Uterus (tissue), 2 donors: ENCODE measurements around the gene CTCF.

Experiments used
- POLR2A ChIP-seq, 2 donors: fragments of 450-650 bp; IDR thresholded peaks; one replicate each; pipeline ENCODE4 v1.6.1; 2016; ENCODE audit warnings: antibody characterized with exemption in 2 of 2, mild to moderate bottlenecking in 1 of 2, moderate library complexity in 1 of 2
- TF ChIP-seq, protein P1 (sequence below), 4 experiments: fragments of 200-600 bp in 2 of 4; fragments of 450-650 bp in 2 of 4; sonication (generic) in 2 of 4; IDR thresholded peaks; one replicate each; pipeline ENCODE4 v1.5.1; 2016 to 2019; ENCODE audit warnings: antibody characterized with exemption in 4 of 4, mild to moderate bottlenecking in 2 of 4, moderate library complexity in 1 of 4

DNA sequence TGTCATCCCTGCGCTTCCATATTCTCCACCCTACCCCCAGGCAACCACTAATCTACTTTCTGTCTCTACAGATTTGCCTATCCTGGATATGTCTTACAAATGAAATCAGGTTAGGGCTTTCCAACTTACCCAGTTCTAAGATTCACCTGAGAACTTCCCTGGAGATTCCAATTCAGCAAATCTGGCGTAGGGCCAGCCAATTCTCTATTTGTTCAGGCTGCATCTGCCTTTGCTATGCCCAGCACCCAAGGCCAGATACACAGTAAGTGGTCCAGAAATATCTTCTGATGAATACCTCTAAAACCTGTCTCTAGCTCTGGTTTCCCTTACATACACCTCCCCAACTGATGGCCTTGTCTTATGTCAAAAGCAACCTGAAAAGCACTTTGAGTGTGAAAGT lies 10.4 kb upstream of the CTCF start:
- TF ChIP-seq, protein P1, sequence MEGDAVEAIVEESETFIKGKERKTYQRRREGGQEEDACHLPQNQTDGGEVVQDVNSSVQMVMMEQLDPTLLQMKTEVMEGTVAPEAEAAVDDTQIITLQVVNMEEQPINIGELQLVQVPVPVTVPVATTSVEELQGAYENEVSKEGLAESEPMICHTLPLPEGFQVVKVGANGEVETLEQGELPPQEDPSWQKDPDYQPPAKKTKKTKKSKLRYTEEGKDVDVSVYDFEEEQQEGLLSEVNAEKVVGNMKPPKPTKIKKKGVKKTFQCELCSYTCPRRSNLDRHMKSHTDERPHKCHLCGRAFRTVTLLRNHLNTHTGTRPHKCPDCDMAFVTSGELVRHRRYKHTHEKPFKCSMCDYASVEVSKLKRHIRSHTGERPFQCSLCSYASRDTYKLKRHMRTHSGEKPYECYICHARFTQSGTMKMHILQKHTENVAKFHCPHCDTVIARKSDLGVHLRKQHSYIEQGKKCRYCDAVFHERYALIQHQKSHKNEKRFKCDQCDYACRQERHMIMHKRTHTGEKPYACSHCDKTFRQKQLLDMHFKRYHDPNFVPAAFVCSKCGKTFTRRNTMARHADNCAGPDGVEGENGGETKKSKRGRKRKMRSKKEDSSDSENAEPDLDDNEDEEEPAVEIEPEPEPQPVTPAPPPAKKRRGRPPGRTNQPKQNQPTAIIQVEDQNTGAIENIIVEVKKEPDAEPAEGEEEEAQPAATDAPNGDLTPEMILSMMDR (IDR thresholded peaks at IDR 0.05) = no peak
- TF ChIP-seq POLR2A (IDR thresholded peaks at IDR 0.05) = no peak
